ENCODE results near the gene CARD19. TPM values are rescaled to one million over a fixed set of nuclear protein-coding genes. Genes with fewer than 3 reads are reported as not detected.

Gene CARD19, protein sequence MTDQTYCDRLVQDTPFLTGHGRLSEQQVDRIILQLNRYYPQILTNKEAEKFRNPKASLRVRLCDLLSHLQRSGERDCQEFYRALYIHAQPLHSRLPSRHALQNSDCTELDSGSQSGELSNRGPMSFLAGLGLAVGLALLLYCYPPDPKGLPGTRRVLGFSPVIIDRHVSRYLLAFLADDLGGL
- 34.4 and 36.6 TPM in 2 replicates for total RNA-seq (2022)
- Bru-seq, nascent RNA = percentile 55 among the genes with signal in this experiment
- BruChase-seq, experiment 1, labeled RNA remaining after a 6-hour chase = percentile 48 among the genes with signal in this experiment
- percentile 56 among the genes with signal in this experiment for BruChase-seq, experiment 2, labeled RNA remaining after a 2-hour chase
- long read RNA-seq, transcript CARD19-201 (6 exons, 855 nt) = major isoform, 29 of 67 reads
- long read RNA-seq, transcript CARD19-207 (6 exons, 759 nt) = minor isoform, 26 of 67 reads
- long read RNA-seq, partial matches to known transcripts = 1 of 67 reads
- long read RNA-seq, other reads (novel, unspliced or antisense) = 7 of 67 reads

DNA sequence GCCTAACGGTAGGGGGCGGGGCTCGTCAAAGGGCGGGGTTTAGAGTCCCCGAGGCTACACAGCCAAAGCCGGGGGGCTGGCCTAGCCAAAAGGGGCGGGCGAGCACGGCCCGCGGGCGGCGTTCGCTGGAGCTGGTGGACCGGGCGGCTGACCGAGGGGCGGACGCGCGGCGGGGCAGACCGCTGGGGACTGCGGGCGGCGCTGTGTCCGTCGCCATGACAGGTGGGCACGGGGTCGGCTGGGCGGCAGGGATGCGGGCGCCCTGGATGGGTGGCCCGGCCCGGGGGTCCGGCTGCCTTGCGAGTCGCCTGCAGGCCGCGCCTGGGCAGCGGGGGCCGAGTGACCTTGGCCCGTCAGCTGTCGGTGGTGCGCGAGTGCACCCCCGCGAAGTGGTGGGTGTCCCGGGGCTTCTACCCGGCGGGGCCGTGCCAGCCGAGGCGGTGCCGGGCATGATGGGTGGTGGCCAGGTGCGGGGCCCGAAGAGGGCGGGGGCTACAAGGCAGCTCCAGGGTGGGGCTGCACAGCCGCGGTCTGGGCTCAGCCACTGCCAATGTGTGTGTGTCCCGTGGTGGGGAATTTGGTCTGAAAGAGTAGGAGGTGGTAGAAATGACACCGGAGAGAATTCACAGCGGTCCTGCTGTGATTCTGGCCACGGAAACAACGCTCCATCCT, at the start of gene CARD19:
Gene CARD19 (plus strand): TSS at position 87 of the 672 bp plus-strand sequence. CDS start 129 bp downstream, at position 216.
- TF ChIP-seq, protein P1, sequence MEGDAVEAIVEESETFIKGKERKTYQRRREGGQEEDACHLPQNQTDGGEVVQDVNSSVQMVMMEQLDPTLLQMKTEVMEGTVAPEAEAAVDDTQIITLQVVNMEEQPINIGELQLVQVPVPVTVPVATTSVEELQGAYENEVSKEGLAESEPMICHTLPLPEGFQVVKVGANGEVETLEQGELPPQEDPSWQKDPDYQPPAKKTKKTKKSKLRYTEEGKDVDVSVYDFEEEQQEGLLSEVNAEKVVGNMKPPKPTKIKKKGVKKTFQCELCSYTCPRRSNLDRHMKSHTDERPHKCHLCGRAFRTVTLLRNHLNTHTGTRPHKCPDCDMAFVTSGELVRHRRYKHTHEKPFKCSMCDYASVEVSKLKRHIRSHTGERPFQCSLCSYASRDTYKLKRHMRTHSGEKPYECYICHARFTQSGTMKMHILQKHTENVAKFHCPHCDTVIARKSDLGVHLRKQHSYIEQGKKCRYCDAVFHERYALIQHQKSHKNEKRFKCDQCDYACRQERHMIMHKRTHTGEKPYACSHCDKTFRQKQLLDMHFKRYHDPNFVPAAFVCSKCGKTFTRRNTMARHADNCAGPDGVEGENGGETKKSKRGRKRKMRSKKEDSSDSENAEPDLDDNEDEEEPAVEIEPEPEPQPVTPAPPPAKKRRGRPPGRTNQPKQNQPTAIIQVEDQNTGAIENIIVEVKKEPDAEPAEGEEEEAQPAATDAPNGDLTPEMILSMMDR (IDR thresholded peaks at IDR 0.05; ENCODE audit: unreplicated experiment) = no peak
- ChIA-PET CTCF (interaction anchor here (0.5 to 3.8 kb wide), 3 partner anchors 13 to 289 kb away, joined by 3 to 35 read pairs (median 4); no protein-coding TSS in a partner anchor), POLR2A (interaction anchor here (0.7 to 4.7 kb wide), 9 partner anchors 24 to 601 kb away, joined by 3 to 37 read pairs (median 3); partner anchors contain the start of genes FAM120A, FAM120AOS, IPPK and NINJ1)
- BruUV-seq (replicated peaks) = no TSS peak
- intact Hi-C loops (cut with micrococcal nuclease) = loop anchor here (5.0 kb wide), 1 partner anchor 36 kb away; the partner anchor contains the start of gene NINJ1
- peaks cover 7% of the 10 kb centered on the region for H3K36me3 Mint-ChIP-seq (ENCODE audit: insufficient read depth, unreplicated experiment)
- H3K27ac Mint-ChIP-seq (ENCODE audit: low read depth, unreplicated experiment) = peak within 1 kb of the TSS; percentile 82
- no peaks in the 10 kb centered on the region for H3K27me3 Mint-ChIP-seq (ENCODE audit: insufficient read depth, unreplicated experiment)
- DNase-seq (ENCODE audit: unreplicated experiment) = peak; percentile 45
- H3K9me3 Mint-ChIP-seq (ENCODE audit: unreplicated experiment) = peaks cover 11% of the 10 kb centered on the region
- H3K4me1 Mint-ChIP-seq (ENCODE audit: insufficient read depth, unreplicated experiment) = peaks cover 33% of the 10 kb centered on the region
- H3K4me3 Mint-ChIP-seq (ENCODE audit: unreplicated experiment) = peak within 1 kb of the TSS; percentile 78

DNA sequence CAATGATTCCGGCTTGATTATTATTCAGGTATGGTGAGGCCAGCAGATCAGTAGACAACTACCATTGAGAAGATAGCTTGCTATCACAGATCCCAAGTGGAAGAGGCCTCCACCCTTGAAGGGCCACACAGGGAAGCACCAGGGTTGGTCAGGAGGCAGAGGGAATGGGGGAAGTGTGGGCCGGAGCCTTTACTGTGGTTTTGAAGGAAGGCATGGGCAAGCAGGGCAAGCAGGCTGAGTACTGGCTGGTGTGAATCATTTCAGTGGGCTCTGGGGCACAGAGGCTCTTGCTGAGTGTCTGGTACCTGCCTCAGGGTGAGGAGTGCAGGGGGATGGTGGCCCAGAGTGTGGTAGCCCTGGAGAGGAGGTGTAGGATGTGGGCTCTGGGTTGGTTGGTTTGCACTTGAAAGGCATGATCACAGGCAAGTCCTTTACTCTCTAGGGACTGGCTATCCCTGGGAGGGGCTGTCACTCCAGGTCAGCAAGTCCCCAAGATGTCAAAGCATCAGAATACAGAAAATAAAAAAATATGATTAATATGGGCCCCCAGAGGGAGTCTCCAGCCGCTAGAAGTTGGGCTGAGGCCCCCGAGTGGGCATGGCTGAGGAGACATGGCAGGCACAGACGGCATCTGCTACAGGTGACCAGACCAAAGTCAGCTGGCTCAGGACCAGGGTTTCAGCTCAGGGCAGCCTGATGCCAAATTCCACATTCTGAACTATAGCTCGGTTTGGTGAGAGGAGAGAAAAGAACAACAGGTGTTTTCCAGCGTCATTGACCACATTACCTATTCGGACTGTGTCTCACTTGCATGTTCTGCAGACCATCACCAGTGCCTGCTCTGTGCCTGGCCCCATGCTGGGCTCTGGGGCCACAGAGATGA, 47.2 kb upstream of the CARD19 start:
- no peak for DNase-seq (ENCODE audit: unreplicated experiment)
- peaks cover 8% of the 10 kb centered on the region for H3K9me3 Mint-ChIP-seq (ENCODE audit: unreplicated experiment)
- intact Hi-C loops (cut with micrococcal nuclease) = no loop called here
- no peak overlapping the region for H3K27ac Mint-ChIP-seq (ENCODE audit: low read depth, unreplicated experiment)
- peaks cover 14% of the 10 kb centered on the region for H3K27me3 Mint-ChIP-seq (ENCODE audit: insufficient read depth, unreplicated experiment)
- H3K36me3 Mint-ChIP-seq (ENCODE audit: insufficient read depth, unreplicated experiment) = no peaks in the 10 kb centered on the region
- TF ChIP-seq, protein P1 (IDR thresholded peaks at IDR 0.05; ENCODE audit: unreplicated experiment) = no peak
- BruUV-seq (replicated peaks) = no TSS peak
- H3K4me1 Mint-ChIP-seq (ENCODE audit: insufficient read depth, unreplicated experiment) = no peaks in the 10 kb centered on the region
- CTCF ChIA-PET = interaction anchor here (0.6 kb wide), 2 partner anchors 46 to 255 kb away, joined by 3 read pairs; no protein-coding TSS in a partner anchor
- H3K4me3 Mint-ChIP-seq (ENCODE audit: unreplicated experiment) = no peak overlapping the region
- POLR2A ChIA-PET = no interaction called here

DNA sequence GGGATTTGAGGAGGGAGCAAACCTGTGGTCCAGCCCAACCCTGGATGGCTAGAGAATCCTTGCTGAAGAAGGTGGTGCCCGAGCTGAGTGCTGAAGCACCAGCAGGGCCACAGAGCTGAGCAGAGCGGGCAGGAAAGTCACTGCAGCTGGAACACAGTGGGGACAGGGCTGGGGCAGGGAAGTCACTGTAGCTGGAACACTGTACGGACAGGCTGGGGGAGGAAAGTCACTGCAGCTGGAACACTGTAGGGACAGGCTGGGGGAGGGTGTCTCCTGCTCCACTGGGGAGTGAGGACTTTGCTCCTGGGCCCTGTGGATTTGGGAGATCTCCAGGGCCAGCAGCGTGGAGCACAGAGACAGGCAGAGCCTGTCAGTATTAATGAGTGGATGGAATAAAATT, 46.5 kb upstream of the CARD19 start:
- DNase-seq (ENCODE audit: unreplicated experiment) = no peak
- no TSS peak for BruUV-seq (replicated peaks)
- Mint-ChIP-seq H3K36me3 (ENCODE audit: insufficient read depth, unreplicated experiment) (no peaks in the 10 kb centered on the region), H3K9me3 (ENCODE audit: unreplicated experiment) (peaks cover 8% of the 10 kb centered on the region), H3K4me3 (ENCODE audit: unreplicated experiment) (no peak overlapping the region), H3K4me1 (ENCODE audit: insufficient read depth, unreplicated experiment) (no peaks in the 10 kb centered on the region), H3K27ac (ENCODE audit: low read depth, unreplicated experiment) (no peak overlapping the region), H3K27me3 (ENCODE audit: insufficient read depth, unreplicated experiment) (peaks cover 14% of the 10 kb centered on the region)
- TF ChIP-seq, protein P1 (IDR thresholded peaks at IDR 0.05; ENCODE audit: unreplicated experiment) = no peak
- intact Hi-C loops (cut with micrococcal nuclease) = no loop called here
- ChIA-PET POLR2A (interaction anchor here (0.6 kb wide), 1 partner anchor 24 kb away, joined by 3 read pairs; no protein-coding TSS in a partner anchor), CTCF (interaction anchor here (0.6 kb wide), 2 partner anchors 46 to 254 kb away, joined by 3 read pairs; no protein-coding TSS in a partner anchor)
